ENCODE results near the gene SLC12A2.

GRCh38 chr5:128035689-128036088 is 47.9 kb upstream of the SLC12A2 start:
- TF ChIP-seq, protein P1, sequence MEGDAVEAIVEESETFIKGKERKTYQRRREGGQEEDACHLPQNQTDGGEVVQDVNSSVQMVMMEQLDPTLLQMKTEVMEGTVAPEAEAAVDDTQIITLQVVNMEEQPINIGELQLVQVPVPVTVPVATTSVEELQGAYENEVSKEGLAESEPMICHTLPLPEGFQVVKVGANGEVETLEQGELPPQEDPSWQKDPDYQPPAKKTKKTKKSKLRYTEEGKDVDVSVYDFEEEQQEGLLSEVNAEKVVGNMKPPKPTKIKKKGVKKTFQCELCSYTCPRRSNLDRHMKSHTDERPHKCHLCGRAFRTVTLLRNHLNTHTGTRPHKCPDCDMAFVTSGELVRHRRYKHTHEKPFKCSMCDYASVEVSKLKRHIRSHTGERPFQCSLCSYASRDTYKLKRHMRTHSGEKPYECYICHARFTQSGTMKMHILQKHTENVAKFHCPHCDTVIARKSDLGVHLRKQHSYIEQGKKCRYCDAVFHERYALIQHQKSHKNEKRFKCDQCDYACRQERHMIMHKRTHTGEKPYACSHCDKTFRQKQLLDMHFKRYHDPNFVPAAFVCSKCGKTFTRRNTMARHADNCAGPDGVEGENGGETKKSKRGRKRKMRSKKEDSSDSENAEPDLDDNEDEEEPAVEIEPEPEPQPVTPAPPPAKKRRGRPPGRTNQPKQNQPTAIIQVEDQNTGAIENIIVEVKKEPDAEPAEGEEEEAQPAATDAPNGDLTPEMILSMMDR (IDR thresholded peaks at IDR 0.05; ENCODE audit: poor library complexity, severe bottlenecking): no peak
- TF ChIP-seq REST (IDR thresholded peaks at IDR 0.05; ENCODE audit: borderline replicate concordance): no peak

Measured in neural cell (in vitro differentiated cells).